ENCODE data around the gene LMOD3.

The LMOD3 gene

GRCh38 chr3:69091389-69092029, 30.9 kb downstream of the LMOD3 start:
- DNase-seq (ENCODE audit: low spot score): no peak

DNA sequence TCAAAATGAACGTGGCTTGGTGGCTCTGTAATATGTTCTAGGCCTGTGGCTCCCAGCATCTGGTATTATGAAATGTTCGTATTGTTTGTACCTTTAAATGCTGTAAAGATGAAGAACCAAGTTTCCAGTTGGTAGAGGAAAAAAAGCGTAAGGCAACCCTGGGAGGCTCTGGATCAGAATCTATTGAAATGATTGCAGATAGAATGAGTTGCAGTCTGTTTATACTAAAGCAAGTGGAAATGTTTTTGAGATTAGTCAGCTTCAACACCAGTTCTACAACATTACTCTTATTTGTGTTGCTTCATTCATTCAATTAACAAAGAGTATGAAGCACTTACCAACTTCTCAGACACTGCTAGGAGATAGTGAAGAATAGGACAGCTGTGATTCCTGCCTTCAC, 32.4 kb downstream of the LMOD3 start:
- no peak for DNase-seq (ENCODE audit: low spot score)

- no peak for DNase-seq (ENCODE audit: low spot score)
These were observed 34.3 kb downstream of the LMOD3 start for GRCh38 chr3:69088063-69088462.

DNA sequence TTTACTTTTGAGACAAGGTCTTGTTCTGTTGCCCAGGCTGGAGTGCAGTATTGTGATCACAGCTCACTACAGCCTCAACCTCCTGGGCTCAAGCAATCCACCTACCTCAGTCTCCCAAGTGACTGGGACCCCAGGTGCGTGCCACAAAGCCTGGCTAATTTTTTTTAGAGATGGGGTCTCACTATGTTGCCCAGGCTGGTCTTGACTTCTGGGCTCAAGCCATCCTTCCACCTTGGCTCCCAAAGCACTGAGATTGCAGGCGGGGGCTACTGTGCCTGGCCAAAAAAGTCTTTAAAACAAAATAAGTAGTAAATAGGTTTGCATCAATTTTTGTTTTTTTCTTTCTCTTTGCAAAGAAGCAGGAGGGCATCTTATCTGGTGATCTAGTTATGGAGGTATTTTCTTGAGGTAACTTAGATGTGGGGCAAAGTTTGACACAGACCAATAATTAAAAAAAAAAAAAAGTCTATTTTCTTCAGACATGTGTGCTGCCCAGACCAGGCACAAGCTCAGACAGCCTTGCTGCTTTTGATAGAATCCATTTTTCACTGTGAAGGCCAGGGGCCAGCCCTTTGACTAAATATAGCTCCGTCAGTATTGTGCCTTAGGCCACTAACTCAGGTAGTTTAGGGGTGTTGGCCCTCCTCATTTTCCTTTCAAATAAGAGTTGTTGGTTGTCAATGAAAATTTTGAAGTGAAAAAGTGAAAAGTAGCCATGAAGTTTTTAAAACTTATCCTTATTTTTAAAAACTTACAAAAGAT, 35.2 kb downstream of the LMOD3 start:
- DNase-seq (ENCODE audit: low spot score): no peak

GRCh38 chr3:69085833-69086722, 36.3 kb downstream of the LMOD3 start:
- no peak for DNase-seq (ENCODE audit: low spot score)

GRCh38 chr3:69085168-69085832, 37.1 kb downstream of the LMOD3 start:
- DNase-seq (ENCODE audit: low spot score): no peak

DNA sequence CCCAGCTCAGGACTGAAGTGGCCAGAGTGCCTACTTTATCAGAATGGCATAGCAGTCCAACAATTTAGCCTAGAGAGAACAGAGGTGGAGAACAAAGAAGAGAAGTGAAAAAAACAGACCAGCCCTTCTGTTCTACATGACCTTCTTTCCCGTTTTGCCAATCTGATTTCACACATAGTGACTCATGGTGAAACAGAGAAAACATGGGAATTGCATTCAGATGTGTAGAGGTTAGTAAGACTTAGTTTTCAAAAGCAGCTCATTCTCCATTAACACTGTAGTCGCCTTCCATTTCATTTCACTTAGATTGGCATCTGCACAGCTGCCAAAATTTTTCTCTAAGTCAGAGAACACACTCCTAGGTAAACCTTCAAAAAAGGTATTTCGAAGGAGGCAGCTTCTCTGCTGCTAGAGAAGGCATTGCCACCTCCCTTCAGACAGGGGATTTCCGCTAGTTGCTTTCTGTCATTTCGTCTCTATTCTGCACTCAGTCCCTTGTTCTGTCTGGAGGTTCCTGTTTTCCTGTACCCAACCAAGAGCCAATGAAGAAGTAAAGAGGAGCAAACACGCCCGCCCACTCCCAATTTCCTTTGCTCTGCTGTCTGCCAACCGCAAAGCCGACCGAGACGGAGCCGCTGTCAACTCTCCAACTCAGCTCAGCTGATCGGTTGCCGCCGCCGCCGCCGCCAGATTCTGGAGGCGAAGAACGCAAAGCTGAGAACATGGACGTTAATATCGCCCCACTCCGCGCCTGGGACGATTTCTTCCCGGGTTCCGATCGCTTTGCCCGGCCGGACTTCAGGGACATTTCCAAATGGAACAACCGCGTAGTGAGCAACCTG, 37.8 kb downstream of the LMOD3 start, which contains the start of gene ARL6IP5:
Gene ARL6IP5, plus strand, starts transcription at position 612 of the 842 bp plus-strand sequence. Its CDS starts 111 bp downstream, at position 723.
- no peak for DNase-seq (ENCODE audit: low spot score)

GRCh38 chr3:69082805-69083204, 39.6 kb downstream of the LMOD3 start:
- DNase-seq (ENCODE audit: low spot score): no peak

DNA sequence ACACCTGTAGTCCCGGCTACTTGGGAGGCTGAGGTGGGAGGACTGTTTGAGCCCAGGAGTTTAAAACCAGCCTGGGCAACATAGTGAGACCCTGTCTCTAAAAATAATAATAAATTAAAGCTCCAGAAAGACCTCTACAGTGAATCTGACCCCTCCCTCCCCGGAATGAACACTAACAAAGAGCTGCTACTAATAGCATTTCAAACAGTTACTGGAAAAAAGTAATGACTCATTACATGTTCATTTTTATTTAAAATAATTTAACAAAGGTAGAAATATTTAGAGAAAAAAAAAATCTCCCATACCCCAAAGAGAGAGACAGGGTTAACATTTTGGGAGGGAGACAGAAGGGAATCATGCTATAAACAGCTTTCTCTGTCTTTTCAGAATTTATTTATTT, 40.0 kb downstream of the LMOD3 start:
- DNase-seq (ENCODE audit: low spot score): no peak

DNA sequence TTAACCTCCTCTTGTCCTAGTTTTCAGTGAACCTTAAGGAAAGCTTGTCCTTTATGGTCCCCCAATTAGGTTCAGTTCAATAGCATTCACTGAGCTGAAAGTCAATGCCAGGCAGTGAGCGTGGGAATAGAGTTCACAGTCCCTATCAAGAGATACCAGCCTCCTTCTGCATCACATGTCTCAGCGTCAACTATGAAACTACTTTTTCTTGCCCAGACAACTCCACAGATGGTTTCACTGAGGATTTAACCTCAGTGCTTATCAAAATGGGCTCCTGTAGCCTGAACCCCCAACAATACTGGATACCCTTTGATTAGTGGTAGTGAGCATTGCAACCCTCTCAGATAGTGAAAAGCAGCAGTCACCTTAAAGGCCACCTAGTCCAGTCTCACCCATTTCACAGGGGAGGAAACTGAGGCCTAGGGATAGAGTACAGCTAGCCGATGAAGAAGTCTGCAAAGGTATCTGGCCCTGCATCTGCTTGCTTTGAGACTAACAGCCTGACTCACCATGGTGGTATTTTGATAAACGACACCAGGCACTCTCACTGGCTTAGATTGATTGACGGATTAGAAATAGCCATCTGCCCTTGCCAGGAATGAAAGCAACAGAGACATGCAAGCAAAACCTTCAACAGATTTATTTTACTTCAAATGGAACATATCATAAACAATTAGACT, 40.7 kb downstream of the LMOD3 start:
- no peak for DNase-seq (ENCODE audit: low spot score)

DNA sequence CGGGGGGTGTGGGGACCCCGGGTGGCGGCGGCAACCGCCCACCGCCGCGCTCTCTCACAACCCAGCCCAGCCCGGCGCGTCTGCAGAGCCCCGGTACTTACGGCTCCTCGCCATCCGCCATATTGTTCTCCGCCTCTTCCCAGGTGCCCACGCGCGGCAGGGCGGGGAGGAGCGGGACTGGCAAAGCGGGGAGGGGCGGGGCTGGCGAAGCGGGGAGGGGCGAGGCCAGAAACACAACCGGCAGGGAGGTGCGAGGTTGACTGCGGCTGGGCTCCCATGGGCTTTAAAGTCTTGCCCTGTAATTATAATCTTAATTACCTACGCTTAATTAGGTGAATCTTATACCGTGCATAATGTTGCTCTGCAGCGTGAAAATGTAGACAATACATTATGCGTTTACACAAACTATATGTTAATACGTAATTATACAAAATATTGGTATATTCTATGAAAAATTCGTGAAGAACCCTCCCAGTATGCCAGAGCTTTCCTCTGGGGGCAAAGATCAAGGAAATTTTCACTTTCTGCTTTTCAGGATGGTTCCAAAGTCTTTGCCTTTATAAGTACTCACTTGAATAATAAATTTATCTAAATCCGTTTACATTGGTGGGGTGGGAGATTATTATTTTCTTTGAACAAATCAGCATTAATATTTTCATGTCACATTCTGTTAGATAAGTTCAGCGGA, 42.0 kb downstream of the LMOD3 start, which contains the start of gene UBA3:
Gene UBA3, minus strand, starts transcription at position 133 of the 688 bp plus-strand sequence. Its CDS starts 12 bp downstream, at position 121.
- DNase-seq (ENCODE audit: low spot score): peak; percentile 43

DNA sequence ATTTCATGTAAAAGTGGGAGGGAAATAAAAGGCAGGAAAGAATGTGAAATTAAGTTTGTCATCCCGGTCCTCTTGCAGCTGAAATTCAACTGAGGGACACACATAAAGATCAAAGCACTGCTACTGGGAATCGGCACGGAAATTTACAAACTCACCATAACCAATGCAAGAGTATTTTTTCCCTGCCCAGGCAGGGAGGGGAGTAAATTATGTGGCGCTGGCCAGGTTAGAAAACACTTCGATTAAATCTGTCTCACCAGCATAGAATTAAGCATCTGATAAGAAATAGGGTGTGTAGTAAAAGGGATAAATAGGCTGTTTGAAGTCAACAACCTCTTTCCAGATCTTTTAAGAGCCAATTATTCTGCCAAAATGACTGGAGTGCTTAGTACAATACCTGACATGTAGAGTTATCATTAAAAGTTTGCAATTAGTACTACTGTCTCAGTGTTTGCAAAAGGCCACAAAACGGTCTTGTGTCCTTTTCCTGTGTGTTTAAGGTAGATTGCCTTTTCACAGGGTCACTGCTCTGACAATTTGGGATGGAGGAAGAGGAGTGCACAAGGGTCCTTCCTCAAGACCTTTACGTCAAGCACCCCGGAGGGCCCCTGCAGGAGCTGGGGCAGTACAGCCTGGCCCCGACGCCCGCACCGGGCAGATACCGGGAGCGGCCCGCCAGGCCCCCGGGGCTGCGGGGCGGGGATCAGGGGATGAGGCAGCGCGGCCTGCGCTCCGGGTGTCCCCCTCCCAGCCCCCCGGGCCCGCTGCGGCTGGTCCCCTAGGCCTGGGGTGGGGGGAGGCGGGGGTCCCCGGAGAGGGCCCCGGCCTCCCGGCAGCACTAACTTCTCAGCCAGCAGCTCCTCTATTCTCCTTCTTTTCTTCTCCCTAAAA, 42.9 kb downstream of the LMOD3 start:
- DNase-seq (ENCODE audit: low spot score): no peak

DNA sequence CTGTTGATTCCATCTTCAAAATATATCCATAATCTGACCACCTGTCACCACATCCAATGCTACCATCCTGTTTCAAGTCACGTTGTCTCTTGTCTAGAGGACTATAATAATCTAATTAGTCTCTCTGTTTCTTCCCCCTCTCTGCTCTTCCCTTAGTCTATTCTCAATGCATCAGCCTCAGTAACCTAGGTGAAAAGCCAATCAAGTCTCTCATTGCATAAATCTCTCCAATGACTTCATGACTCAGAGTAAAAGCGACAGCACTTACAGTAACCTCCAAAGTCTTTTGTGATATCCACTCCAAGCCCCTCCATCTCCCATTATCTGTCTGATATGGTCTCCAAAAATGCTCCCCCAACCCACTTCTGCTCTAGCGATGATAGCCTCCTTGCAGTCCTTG, 49.5 kb downstream of the LMOD3 start:
- no peak for DNase-seq (ENCODE audit: low spot score)

DNA sequence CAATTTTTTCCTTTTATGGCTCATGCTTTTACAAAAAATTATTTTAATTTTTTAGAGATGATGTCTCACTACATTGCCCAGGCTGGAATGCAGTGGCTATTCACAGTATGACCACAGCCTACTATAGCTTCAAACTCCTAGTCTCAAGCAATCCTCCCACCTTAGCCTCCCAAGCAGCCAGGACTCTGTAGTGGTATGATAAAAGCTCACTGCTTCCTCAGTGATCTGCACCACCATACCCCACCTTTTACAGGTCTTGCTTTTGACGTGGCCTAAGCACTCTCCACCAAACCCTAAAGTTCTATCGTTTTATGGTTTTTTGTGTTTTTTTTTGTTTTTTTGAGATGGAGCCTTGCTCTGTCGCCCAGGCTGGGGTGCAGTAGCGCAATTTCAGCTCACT, 56.3 kb downstream of the LMOD3 start:
- DNase-seq (ENCODE audit: low spot score): no peak

GRCh38 chr3:69065318-69065964, 57.0 kb downstream of the LMOD3 start:
- no peak for DNase-seq (ENCODE audit: low spot score)

GRCh38 chr3:69063636-69064035, 58.8 kb downstream of the LMOD3 start:
- DNase-seq (ENCODE audit: low spot score): no peak

GRCh38 chr3:69059688-69060087, 62.7 kb downstream of the LMOD3 start:
- no peak for DNase-seq (ENCODE audit: low spot score)

GRCh38 chr3:69058947-69059224, 63.5 kb downstream of the LMOD3 start:
- no peak for DNase-seq (ENCODE audit: low spot score)
